IMR-90 (cell line): ENCODE measurements around the gene SEMA4D. TPM values are rescaled to one million over a fixed set of nuclear protein-coding genes. Genes with fewer than 3 reads are reported as not detected.

ENCODE experiments used
- ATAC-seq: fragments of 200-7000 bp; cut with Tn5 transposase; 2 replicates; pipeline ENCODE4 v1.9.1; 2020; ENCODE audit warnings: low read depth, mild to moderate bottlenecking, moderate library complexity
- BruUV-seq: library from RNA; stranded (reverse); fragments of 400-500 nt; replicated peaks from 2 replicates; lab custom pipeline; 2021; lab: Mats Ljungman, UMichigan
- CTCF ChIA-PET: fragments of 300-600 bp; formaldehyde crosslinking; extraction: SDS; loops from one replicate; lab custom pipeline; 2021; ENCODE audit warnings: antibody characterized with exemption; lab: Yijun Ruan, JAX
- POLR2A ChIA-PET: fragments of 300-600 bp; sonication (Branson Sonifier 250); formaldehyde crosslinking; loops from one replicate; lab custom pipeline; 2022; ENCODE audit warnings: antibody characterized with exemption; ENCODE audit not compliant: unreplicated experiment; lab: Charles Lee
- DNase-seq: peaks from one replicate; pipeline ENCODE4 v3.0.0; 2013
- H2AFZ ChIP-seq: replicated peaks from 2 replicates; pipeline ENCODE3; 2013; ENCODE audit warnings: low read length, mild to moderate bottlenecking; ENCODE audit not compliant: poor library complexity
- H2AK5ac ChIP-seq: 2 replicates; pipeline ENCODE4 v1.6.1; 2013; ENCODE audit warnings: low read depth, low read length, inconsistent platforms
- H2AK9ac ChIP-seq: replicated peaks from 2 replicates; pipeline ENCODE3; 2013; ENCODE audit warnings: mild to moderate bottlenecking, low read depth, low read length, moderate library complexity; ENCODE audit not compliant: poor library complexity
- H2BK120ac ChIP-seq: 2 replicates; pipeline ENCODE4 v1.6.1; 2013; ENCODE audit warnings: low read depth, low read length, inconsistent platforms
- H2BK15ac ChIP-seq: 3 replicates; pipeline ENCODE4 v1.6.1; 2013; ENCODE audit warnings: low read depth, low read length, inconsistent platforms
- H2BK20ac ChIP-seq: 2 replicates; pipeline ENCODE4 v1.6.1; 2013; ENCODE audit warnings: low read depth, mild to moderate bottlenecking, inconsistent platforms, low read length, moderate library complexity
- H2BK5ac ChIP-seq: 2 replicates; pipeline ENCODE4 v1.6.1; 2013; ENCODE audit warnings: mild to moderate bottlenecking, low read depth, low read length, inconsistent platforms; ENCODE audit not compliant: poor library complexity, severe bottlenecking
- H3K14ac ChIP-seq: replicated peaks from 2 replicates; pipeline ENCODE4 v1.6.1; 2013; ENCODE audit warnings: low read depth, low read length, inconsistent platforms
- H3K18ac ChIP-seq: 2 replicates; pipeline ENCODE4 v1.6.1; 2013; ENCODE audit warnings: low read depth, low read length, control low read depth
- H3K23ac ChIP-seq: 2 replicates; pipeline ENCODE4 v1.6.1; 2013; ENCODE audit warnings: low read depth, low read length, inconsistent platforms
- H3K27ac ChIP-seq: 2 replicates; pipeline ENCODE4 v1.5.1; 2013; ENCODE audit warnings: mild to moderate bottlenecking, control low read depth, low read length; ENCODE audit not compliant: insufficient read depth
- H3K27me3 ChIP-seq: 2 replicates; pipeline ENCODE4 v1.6.1; 2013; ENCODE audit warnings: low read length; ENCODE audit not compliant: control insufficient read depth, insufficient read depth
- H3K36me3 ChIP-seq: 2 replicates; pipeline ENCODE4 v1.6.1; 2013; ENCODE audit warnings: low read length, mixed read lengths; ENCODE audit not compliant: control insufficient read depth, insufficient read depth
- H3K4ac ChIP-seq: 2 replicates; pipeline ENCODE4 v1.6.1; 2013; ENCODE audit warnings: low read depth, low read length, inconsistent platforms
- H3K4me1 ChIP-seq: 2 replicates; pipeline ENCODE4 v1.6.1; 2013; ENCODE audit warnings: low read length, mixed read lengths; ENCODE audit not compliant: control insufficient read depth, insufficient read depth
- H3K4me2 ChIP-seq: 2 replicates; pipeline ENCODE4 v1.6.1; 2013; ENCODE audit warnings: low read depth, mild to moderate bottlenecking, control low read depth, low read length, moderate library complexity
- H3K4me3 ChIP-seq: 2 replicates; pipeline ENCODE4 v1.5.1; 2013; ENCODE audit warnings: low read depth, mild to moderate bottlenecking, control low read depth, low read length, moderate library complexity; ENCODE audit not compliant: insufficient read depth
- H3K56ac ChIP-seq: 2 replicates; pipeline ENCODE4 v1.6.1; 2013; ENCODE audit warnings: low read length, inconsistent platforms; ENCODE audit not compliant: insufficient read depth; ENCODE audit errors: extremely low read depth
- H3K79me1 ChIP-seq, 2 experiments: 2 replicates each; pipeline ENCODE4 v1.6.1; 2013; ENCODE audit warnings: low read length in 2 of 2, inconsistent platforms in 1 of 2, low read depth in 1 of 2
- H3K9ac ChIP-seq: 2 replicates; pipeline ENCODE4 v1.6.1; 2013; ENCODE audit warnings: low read depth, low read length, control low read depth
- H3K9me1 ChIP-seq: 2 replicates; pipeline ENCODE4 v1.6.1; 2013; ENCODE audit warnings: low read length, inconsistent platforms; ENCODE audit not compliant: insufficient read depth
- H3K9me3 ChIP-seq: 2 replicates; pipeline ENCODE4 v1.6.1; 2013; ENCODE audit warnings: low read length; ENCODE audit not compliant: control insufficient read depth, insufficient read depth
- H4K20me1 ChIP-seq: 2 replicates; pipeline ENCODE4 v1.6.1; 2013; ENCODE audit warnings: low read length, inconsistent platforms; ENCODE audit not compliant: insufficient read depth
- H4K5ac ChIP-seq: 2 replicates; pipeline ENCODE4 v1.6.1; 2013; ENCODE audit warnings: mild to moderate bottlenecking, low read depth, low read length, control low read depth
- H4K8ac ChIP-seq, 2 experiments: 2 replicates each; pipeline ENCODE4 v1.6.1; 2013; ENCODE audit warnings: low read depth in 2 of 2, low read length in 2 of 2, control low read depth in 1 of 2, inconsistent platforms in 1 of 2
- H4K91ac ChIP-seq: 2 replicates; pipeline ENCODE4 v1.6.1; 2013; ENCODE audit warnings: low read depth, low read length, inconsistent platforms; ENCODE audit not compliant: insufficient read depth
- CEBPB ChIP-seq: IDR thresholded peaks from 2 replicates; pipeline ENCODE4 v1.6.1; 2012; ENCODE audit warnings: low read depth, low read length, improper control_type of control experiment
- FOS ChIP-seq: fragments of 150-350 bp; IDR thresholded peaks from 2 replicates; pipeline ENCODE4 v1.6.1; 2016; ENCODE audit warnings: low read depth, low read length
- MAFK ChIP-seq: IDR thresholded peaks from 2 replicates; pipeline ENCODE4 v1.6.1; 2012; ENCODE audit warnings: low read depth, low read length, improper control_type of control experiment
- MAZ ChIP-seq: IDR thresholded peaks from 2 replicates; pipeline ENCODE4 v1.6.1; 2012; ENCODE audit warnings: low read depth, mild to moderate bottlenecking, low read length, improper control_type of control experiment, moderate library complexity, borderline replicate concordance
- NFE2L2 ChIP-seq: fragments of 150-350 bp; IDR thresholded peaks from 2 replicates; pipeline ENCODE4 v1.6.1; 2016; ENCODE audit warnings: low read depth, mild to moderate bottlenecking, low read length
- RCOR1 ChIP-seq: IDR thresholded peaks from 2 replicates; pipeline ENCODE4 v1.6.1; 2012; ENCODE audit warnings: mild to moderate bottlenecking, low read length, improper control_type of control experiment; ENCODE audit not compliant: insufficient replicate concordance
- SMC3 ChIP-seq: fragments of 150-350 bp; IDR thresholded peaks from 2 replicates; pipeline ENCODE4 v1.6.1; 2016; ENCODE audit warnings: low read depth, mild to moderate bottlenecking, antibody characterized with exemption, low read length, moderate library complexity
- WGBS, 2 experiments: methylation state at CpG; one replicate each; pipeline versions ENCODE4 v1.1.5 to v1.1.7; 2013; ENCODE audit warnings: missing lambda C conversion rate in 2 of 2; ENCODE audit not compliant: insufficient read length in 1 of 2; ENCODE audit errors: extremely low coverage in 2 of 2; 5-methylcytosine and 5-hydroxymethylcytosine counted together
- dilution Hi-C: fragments of 300-500 bp; cut with HindIII; formaldehyde crosslinking; loops from one replicate; pipeline ENCODE4 v1.14.3; 2018; ENCODE audit warnings: low sequenced_read_pairs; ENCODE audit not compliant: unreplicated experiment
- in situ Hi-C: fragments of 300-500 bp; cut with MboI; formaldehyde crosslinking; loops from 3 replicates; pipeline ENCODE4 v1.14.3; 2019; ENCODE audit warnings: low sequenced_read_pairs, inconsistent platforms, mixed read lengths
- intact Hi-C: fragments of 100-400 bp; cut with micrococcal nuclease; formaldehyde crosslinking; loops from 2 replicates; pipeline ENCODE4 v1.10.0; 2022
- polyA plus RNA-seq, 3 experiments: library from polyadenylated mRNA; depleted of rRNA; stranded (reverse); fragments of >200 nt; gene quantifications; 2 replicates each; pipeline ENCODE4 v1.2.3, GENCODE V29; 2012; ENCODE audit warnings: low replicate concordance in 1 of 3
- total RNA-seq: library from RNA; depleted of rRNA; stranded (reverse); fragments of >200 nt; gene quantifications from 2 replicates; pipeline ENCODE4 v1.2.3, GENCODE V29; 2012
- TF ChIP-seq, protein P1 (sequence below): conservative IDR thresholded peaks from 2 replicates; pipeline ENCODE4 v1.5.1; 2012; ENCODE audit warnings: mild to moderate bottlenecking, low read depth, low read length, improper control_type of control experiment

SEMA4D gene
- total and polyA plus RNA-seq, 2 of the 4 experiments (the other 2 are of a cell fraction) = 0.90 to 1.5 TPM

DNA sequence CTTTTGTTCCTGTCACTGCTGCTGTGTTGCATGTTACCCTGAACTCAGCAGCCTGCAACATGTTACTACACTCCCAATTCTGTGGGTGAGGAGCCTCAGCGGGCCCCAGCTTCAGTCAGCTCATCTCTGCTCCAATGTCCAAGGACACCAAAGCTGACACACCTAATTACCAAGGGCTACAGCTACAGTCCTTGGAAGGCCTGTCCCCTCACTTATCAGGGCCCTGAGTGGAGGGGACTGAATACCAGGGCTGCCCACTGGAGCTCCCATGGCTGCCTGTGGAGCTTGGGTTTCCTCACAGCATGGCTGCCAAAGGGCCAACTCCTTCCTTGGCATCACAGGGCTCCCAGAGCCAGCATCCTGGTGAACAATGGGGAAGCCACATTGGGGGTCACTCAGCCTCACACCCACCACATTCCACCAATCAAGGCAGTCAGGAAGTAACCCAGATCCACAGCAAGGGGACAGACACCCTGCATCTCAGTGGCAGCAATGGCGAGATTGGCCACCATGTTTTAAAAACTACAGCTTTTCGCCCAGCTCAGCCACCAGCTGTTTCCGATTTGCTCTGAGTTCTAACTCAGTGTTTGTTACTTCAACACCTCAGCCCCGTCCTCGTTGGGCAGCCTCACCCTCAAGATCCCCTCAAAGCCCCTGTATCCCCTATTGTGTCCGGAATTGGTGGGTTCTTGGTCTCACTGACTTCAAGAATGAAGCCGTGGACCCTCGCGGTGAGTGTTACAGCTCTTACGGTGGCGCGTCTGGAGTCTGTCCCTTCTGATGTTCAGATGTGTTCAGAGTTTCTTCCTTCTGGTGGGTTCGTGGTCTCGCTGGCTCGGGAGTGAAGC lies 18.9 kb downstream of the SEMA4D start:
- DNase-seq = no peak
- CTCF ChIA-PET = no interaction called here
- POLR2A ChIA-PET = no interaction called here
- intact Hi-C loops (no loop called here), in situ Hi-C loops (no loop called here), dilution Hi-C loops (no loop called here)
- H3K4me1 ChIP-seq = peaks cover 22% of the 10 kb centered on the region
- H4K8ac ChIP-seq = no peak overlapping the region
- H3K4me3 ChIP-seq = no peak overlapping the region
- ATAC-seq = no peak
- H2BK15ac ChIP-seq = no peak overlapping the region
- no peak overlapping the region for H3K56ac ChIP-seq
- H2AK5ac ChIP-seq = no peak overlapping the region
- H3K9me3 ChIP-seq = no peaks in the 10 kb centered on the region
- no peak overlapping the region for H2AFZ ChIP-seq
- no TSS peak for BruUV-seq
- H3K79me1 ChIP-seq = peaks cover 0 to 7% of the 10 kb centered on the region in 2 experiments; a peak in 2 of 4 replicates
- TF ChIP-seq MAZ (no peak), MAFK (no peak), NFE2L2 (no peak), CEBPB (no peak), SMC3 (no peak), FOS (no peak), RCOR1 (no peak)
- TF ChIP-seq, protein P1, sequence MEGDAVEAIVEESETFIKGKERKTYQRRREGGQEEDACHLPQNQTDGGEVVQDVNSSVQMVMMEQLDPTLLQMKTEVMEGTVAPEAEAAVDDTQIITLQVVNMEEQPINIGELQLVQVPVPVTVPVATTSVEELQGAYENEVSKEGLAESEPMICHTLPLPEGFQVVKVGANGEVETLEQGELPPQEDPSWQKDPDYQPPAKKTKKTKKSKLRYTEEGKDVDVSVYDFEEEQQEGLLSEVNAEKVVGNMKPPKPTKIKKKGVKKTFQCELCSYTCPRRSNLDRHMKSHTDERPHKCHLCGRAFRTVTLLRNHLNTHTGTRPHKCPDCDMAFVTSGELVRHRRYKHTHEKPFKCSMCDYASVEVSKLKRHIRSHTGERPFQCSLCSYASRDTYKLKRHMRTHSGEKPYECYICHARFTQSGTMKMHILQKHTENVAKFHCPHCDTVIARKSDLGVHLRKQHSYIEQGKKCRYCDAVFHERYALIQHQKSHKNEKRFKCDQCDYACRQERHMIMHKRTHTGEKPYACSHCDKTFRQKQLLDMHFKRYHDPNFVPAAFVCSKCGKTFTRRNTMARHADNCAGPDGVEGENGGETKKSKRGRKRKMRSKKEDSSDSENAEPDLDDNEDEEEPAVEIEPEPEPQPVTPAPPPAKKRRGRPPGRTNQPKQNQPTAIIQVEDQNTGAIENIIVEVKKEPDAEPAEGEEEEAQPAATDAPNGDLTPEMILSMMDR = no peak
- no peak overlapping the region for H2AK9ac ChIP-seq
- H2BK20ac ChIP-seq = no peak overlapping the region
- no peak overlapping the region for H4K5ac ChIP-seq
- H3K14ac ChIP-seq = no peak overlapping the region
- no peaks in the 10 kb centered on the region for H3K27me3 ChIP-seq
- H3K9ac ChIP-seq = no peak overlapping the region
- no peak overlapping the region for H2BK5ac ChIP-seq
- H3K4me2 ChIP-seq = no peak overlapping the region
- WGBS, 2 experiments = 100% methylated on average over 2 of the region's 16 CpGs; no CpG with 5 or more reads in 1 of the 2 experiments
- no peak overlapping the region for H3K27ac ChIP-seq
- H3K4ac ChIP-seq = no peak overlapping the region
- H3K9me1 ChIP-seq = peaks cover 16% of the 10 kb centered on the region
- no peak overlapping the region for H4K91ac ChIP-seq
- H4K20me1 ChIP-seq = no peaks in the 10 kb centered on the region
- H3K18ac ChIP-seq = no peak overlapping the region
- no peak overlapping the region for H3K23ac ChIP-seq
- peaks cover 3% of the 10 kb centered on the region; the same call in 1 of the 2 replicates for H3K36me3 ChIP-seq
- no peak overlapping the region for H2BK120ac ChIP-seq
